ENCODE results near the gene PLXND1.

The PLXND1 gene, protein sequence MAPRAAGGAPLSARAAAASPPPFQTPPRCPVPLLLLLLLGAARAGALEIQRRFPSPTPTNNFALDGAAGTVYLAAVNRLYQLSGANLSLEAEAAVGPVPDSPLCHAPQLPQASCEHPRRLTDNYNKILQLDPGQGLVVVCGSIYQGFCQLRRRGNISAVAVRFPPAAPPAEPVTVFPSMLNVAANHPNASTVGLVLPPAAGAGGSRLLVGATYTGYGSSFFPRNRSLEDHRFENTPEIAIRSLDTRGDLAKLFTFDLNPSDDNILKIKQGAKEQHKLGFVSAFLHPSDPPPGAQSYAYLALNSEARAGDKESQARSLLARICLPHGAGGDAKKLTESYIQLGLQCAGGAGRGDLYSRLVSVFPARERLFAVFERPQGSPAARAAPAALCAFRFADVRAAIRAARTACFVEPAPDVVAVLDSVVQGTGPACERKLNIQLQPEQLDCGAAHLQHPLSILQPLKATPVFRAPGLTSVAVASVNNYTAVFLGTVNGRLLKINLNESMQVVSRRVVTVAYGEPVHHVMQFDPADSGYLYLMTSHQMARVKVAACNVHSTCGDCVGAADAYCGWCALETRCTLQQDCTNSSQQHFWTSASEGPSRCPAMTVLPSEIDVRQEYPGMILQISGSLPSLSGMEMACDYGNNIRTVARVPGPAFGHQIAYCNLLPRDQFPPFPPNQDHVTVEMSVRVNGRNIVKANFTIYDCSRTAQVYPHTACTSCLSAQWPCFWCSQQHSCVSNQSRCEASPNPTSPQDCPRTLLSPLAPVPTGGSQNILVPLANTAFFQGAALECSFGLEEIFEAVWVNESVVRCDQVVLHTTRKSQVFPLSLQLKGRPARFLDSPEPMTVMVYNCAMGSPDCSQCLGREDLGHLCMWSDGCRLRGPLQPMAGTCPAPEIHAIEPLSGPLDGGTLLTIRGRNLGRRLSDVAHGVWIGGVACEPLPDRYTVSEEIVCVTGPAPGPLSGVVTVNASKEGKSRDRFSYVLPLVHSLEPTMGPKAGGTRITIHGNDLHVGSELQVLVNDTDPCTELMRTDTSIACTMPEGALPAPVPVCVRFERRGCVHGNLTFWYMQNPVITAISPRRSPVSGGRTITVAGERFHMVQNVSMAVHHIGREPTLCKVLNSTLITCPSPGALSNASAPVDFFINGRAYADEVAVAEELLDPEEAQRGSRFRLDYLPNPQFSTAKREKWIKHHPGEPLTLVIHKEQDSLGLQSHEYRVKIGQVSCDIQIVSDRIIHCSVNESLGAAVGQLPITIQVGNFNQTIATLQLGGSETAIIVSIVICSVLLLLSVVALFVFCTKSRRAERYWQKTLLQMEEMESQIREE (N-terminal part only)

DNA sequence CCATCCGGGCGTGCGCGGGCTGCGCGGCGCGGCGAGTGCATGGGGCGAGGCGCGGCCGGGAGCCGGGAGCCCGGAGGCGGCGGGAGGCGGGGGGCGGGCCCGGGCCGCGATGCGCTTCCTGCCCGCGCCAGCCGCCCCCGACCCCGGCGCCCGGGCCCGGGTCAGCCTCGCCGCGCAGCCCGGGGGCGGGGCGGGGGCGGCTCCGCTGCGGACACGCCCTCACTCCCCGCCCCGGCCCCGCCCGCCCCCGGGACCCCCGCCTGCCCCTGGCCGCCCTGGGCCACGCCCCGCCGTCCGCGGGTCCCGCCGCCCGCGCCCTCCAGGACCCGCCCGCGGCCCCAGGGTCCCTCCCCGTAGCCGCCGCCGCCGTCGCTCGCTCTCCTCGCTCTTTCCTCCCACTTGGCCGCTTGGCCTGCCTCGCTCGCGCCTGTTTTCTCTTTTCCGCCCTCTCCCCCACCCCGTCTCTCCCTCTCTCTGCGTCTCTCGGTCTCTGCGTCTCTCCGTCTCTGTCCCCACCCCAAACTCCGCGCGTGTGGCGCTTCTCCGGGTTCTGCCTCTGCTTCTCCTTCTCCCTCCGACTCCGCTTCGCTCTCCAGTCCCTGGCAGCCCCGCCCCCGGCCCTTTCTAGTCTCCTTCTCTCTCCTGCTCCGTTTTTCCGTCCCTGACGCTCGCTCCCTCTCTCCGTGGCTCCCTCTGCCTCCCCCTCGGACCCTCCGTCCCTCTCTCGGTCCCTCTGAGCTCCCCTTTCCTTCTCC lies at the start of gene PLXND1:
PLXND1 (minus strand) TSS at position 41 of the 755 bp plus-strand sequence; CDS start at position 4, 37 bp downstream.
- TF ChIP-seq, protein P1, sequence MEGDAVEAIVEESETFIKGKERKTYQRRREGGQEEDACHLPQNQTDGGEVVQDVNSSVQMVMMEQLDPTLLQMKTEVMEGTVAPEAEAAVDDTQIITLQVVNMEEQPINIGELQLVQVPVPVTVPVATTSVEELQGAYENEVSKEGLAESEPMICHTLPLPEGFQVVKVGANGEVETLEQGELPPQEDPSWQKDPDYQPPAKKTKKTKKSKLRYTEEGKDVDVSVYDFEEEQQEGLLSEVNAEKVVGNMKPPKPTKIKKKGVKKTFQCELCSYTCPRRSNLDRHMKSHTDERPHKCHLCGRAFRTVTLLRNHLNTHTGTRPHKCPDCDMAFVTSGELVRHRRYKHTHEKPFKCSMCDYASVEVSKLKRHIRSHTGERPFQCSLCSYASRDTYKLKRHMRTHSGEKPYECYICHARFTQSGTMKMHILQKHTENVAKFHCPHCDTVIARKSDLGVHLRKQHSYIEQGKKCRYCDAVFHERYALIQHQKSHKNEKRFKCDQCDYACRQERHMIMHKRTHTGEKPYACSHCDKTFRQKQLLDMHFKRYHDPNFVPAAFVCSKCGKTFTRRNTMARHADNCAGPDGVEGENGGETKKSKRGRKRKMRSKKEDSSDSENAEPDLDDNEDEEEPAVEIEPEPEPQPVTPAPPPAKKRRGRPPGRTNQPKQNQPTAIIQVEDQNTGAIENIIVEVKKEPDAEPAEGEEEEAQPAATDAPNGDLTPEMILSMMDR (conservative IDR thresholded peaks at IDR 0.05), result no peak

GRCh38 chr3:129655291-129655700 lies 48.8 kb upstream of the PLXND1 start:
- TF ChIP-seq, protein P1 (conservative IDR thresholded peaks at IDR 0.05), result no peak
- no peak overlapping the region for H3K27ac ChIP-seq

More for the DNA sequence above, at the start of gene PLXND1:
- no peak within 1 kb of the TSS for H3K27ac ChIP-seq

DNA sequence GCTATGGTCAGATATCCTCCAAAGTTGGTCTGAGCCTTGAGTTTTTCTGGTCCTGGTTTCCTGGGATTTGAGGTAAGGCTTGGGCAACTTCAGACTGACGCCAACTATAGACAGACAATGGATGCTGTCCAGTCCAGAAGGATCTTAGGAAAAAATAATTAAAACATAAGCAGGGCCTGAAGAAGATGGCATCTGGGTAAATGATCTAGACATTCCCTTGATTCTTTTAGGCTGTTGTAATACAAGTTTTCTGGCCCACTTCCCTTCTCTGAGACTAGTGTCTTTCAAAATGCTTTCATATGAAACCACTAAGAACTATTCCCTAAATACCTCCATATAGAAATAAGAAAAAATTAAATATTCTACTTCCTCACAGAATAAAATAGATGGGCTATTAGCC lies 47.7 kb upstream of the PLXND1 start:
- TF ChIP-seq, protein P1 (conservative IDR thresholded peaks at IDR 0.05), result no peak
- H3K27ac ChIP-seq, result no peak overlapping the region

GRCh38 chr3:129653019-129653418 lies 46.5 kb upstream of the PLXND1 start:
- H3K27ac ChIP-seq, result no peak overlapping the region
- TF ChIP-seq, protein P1 (conservative IDR thresholded peaks at IDR 0.05), result no peak

- TF ChIP-seq, protein P1 (conservative IDR thresholded peaks at IDR 0.05), result no peak
- no peak overlapping the region for H3K27ac ChIP-seq
Observed at GRCh38 chr3:129651435-129652202, 45.1 kb upstream of the PLXND1 start.

- H3K27ac ChIP-seq, result no peak overlapping the region
- TF ChIP-seq, protein P1 (conservative IDR thresholded peaks at IDR 0.05), result peak; percentile 84
Observed at GRCh38 chr3:129650256-129650872, 43.9 kb upstream of the PLXND1 start.

Measured in VCaP (cell line).